Suppressor macrophage treated with lipopolysaccharide for 4 hours (primary cell): Measurements from ENCODE around the gene PGA5.
"Not testable (repeated sequence)": the region's sequence is repeated elsewhere in the genome, so short reads cannot be mapped to it uniquely, and the experiment has no call there.

Experiments
- DNase-seq: peaks from one replicate; pipeline ENCODE4 v3.0.0-alpha.2; 2020

PGA5 gene

GRCh38 chr11:61229458-61229857 lies 11.5 kb upstream of the PGA5 start:
- DNase-seq = not testable (repeated sequence)

GRCh38 chr11:61231033-61231432 lies 9.9 kb upstream of the PGA5 start:
- DNase-seq = not testable (repeated sequence)

- DNase-seq = not testable (repeated sequence)
Observed at GRCh38 chr11:61231585-61231984, 9.4 kb upstream of the PGA5 start.

- not testable (repeated sequence) for DNase-seq
Observed at GRCh38 chr11:61232548-61233145, 8.3 kb upstream of the PGA5 start.

- DNase-seq = not testable (repeated sequence)
Observed at GRCh38 chr11:61237130-61237529, 3.8 kb upstream of the PGA5 start.

- DNase-seq = not testable (repeated sequence)
Observed at GRCh38 chr11:61240288-61240687, 687 bp upstream of the PGA5 start.

- DNase-seq = not testable (repeated sequence)
Observed at GRCh38 chr11:61241526-61241925, 551 bp downstream of the PGA5 start.

- not testable (repeated sequence) for DNase-seq
Observed at GRCh38 chr11:61245284-61245964, 4.4 kb downstream of the PGA5 start.

- not testable (repeated sequence) for DNase-seq
Observed at GRCh38 chr11:61248071-61248470, 7.1 kb downstream of the PGA5 start.

GRCh38 chr11:61249201-61249600 lies 8.2 kb downstream of the PGA5 start:
- DNase-seq = not testable (repeated sequence)

- not testable (repeated sequence) for DNase-seq
Observed at GRCh38 chr11:61250796-61251765, 10.1 kb downstream of the PGA5 start.

- not testable (repeated sequence) for DNase-seq
Observed at GRCh38 chr11:61252332-61252731, 11.4 kb downstream of the PGA5 start.

- peak; percentile 81 for DNase-seq
Observed at GRCh38 chr11:61254403-61255025, 13.5 kb downstream of the PGA5 start.

- DNase-seq = peak; percentile 66
Observed at GRCh38 chr11:61256710-61257482, 15.9 kb downstream of the PGA5 start.

- DNase-seq = no peak
Observed at GRCh38 chr11:61258546-61258945, 17.6 kb downstream of the PGA5 start.

GRCh38 chr11:61259363-61259762 lies 18.4 kb downstream of the PGA5 start:
- DNase-seq = no peak

- no peak for DNase-seq
Observed at GRCh38 chr11:61264371-61264770, 23.4 kb downstream of the PGA5 start.

GRCh38 chr11:61264795-61265194 lies 23.8 kb downstream of the PGA5 start:
- DNase-seq = no peak

GRCh38 chr11:61265357-61265756 lies 24.4 kb downstream of the PGA5 start:
- DNase-seq = no peak

- DNase-seq = no peak
Observed at GRCh38 chr11:61266602-61267001, 25.6 kb downstream of the PGA5 start.

- no peak for DNase-seq
Observed at GRCh38 chr11:61267437-61267841, 26.5 kb downstream of the PGA5 start.
